OCI-LY7 (cell line): Measurements from ENCODE around the gene CREG2. TPM values are rescaled to one million over a fixed set of nuclear protein-coding genes. Genes with fewer than 3 reads are reported as not detected.

Experiments
- BruUV-seq: library from RNA; stranded (reverse); fragments of 400-500 nt; replicated peaks from 2 replicates; lab custom pipeline; 2021; lab: Mats Ljungman, UMichigan
- CTCF ChIA-PET: fragments of 300-600 bp; sonication (Branson Sonifier 250); formaldehyde crosslinking; loops from one replicate; lab custom pipeline; 2022; ENCODE audit warnings: antibody characterized with exemption; ENCODE audit not compliant: unreplicated experiment; lab: Charles Lee
- POLR2A ChIA-PET: fragments of 300-600 bp; sonication (Branson Sonifier 250); formaldehyde crosslinking; loops from one replicate; lab custom pipeline; 2022; ENCODE audit warnings: antibody characterized with exemption; lab: Charles Lee
- DNase-seq: peaks from one replicate; pipeline ENCODE4 v3.0.0-alpha.2; 2015; ENCODE audit warnings: low spot score
- H2AFZ ChIP-seq: fragments of 200-600 bp; sonication (generic), shearing (Covaris generic); 2 replicates; pipeline ENCODE4 v1.6.1; 2014; ENCODE audit warnings: mild to moderate bottlenecking, antibody characterized with exemption, low read length, moderate library complexity
- H3K27ac ChIP-seq: fragments of 200-600 bp; sonication (generic); 2 replicates; pipeline ENCODE4 v1.5.1; 2014; ENCODE audit warnings: mixed run types, low read depth, mild to moderate bottlenecking, moderate library complexity, low read length, inconsistent platforms; ENCODE audit not compliant: poor library complexity, severe bottlenecking
- H3K36me3 ChIP-seq: fragments of 200-600 bp; sonication (generic); 2 replicates; pipeline ENCODE4 v1.6.1; 2014; ENCODE audit warnings: mild to moderate bottlenecking, antibody characterized with exemption, low read length, moderate library complexity, mixed read lengths; ENCODE audit not compliant: insufficient read depth
- H3K4me1 ChIP-seq: fragments of 200-600 bp; sonication (generic); 2 replicates; pipeline ENCODE4 v1.5.1; 2014; ENCODE audit warnings: mild to moderate bottlenecking, low read length; ENCODE audit not compliant: insufficient read depth, poor library complexity, severe bottlenecking
- H3K4me2 ChIP-seq: fragments of 200-600 bp; sonication (generic); 2 replicates; pipeline ENCODE4 v1.6.1; 2014; ENCODE audit warnings: mild to moderate bottlenecking, low read length
- H3K4me3 ChIP-seq: fragments of 200-600 bp; sonication (generic); 2 replicates; pipeline ENCODE4 v1.5.1; 2014; ENCODE audit warnings: mild to moderate bottlenecking, low read depth, low read length; ENCODE audit not compliant: poor library complexity, severe bottlenecking
- H3K79me2 ChIP-seq: fragments of 200-600 bp; sonication (generic); 2 replicates; pipeline ENCODE4 v1.6.1; 2016; ENCODE audit warnings: low read depth, mild to moderate bottlenecking, low read length, moderate library complexity, mixed read lengths; ENCODE audit not compliant: insufficient read depth
- H3K9me2 ChIP-seq: fragments of 200-600 bp; sonication (generic); 2 replicates; pipeline ENCODE4 v1.6.1; 2016; ENCODE audit warnings: mild to moderate bottlenecking, low read length, mixed read lengths; ENCODE audit not compliant: insufficient read depth
- H3K9me3 ChIP-seq: fragments of 200-600 bp; sonication (generic); 2 replicates; pipeline ENCODE4 v1.6.1; 2014; ENCODE audit warnings: mild to moderate bottlenecking, mixed run types, low read length, mixed read lengths
- H4K20me1 ChIP-seq: fragments of 200-600 bp; sonication (generic); 2 replicates; pipeline ENCODE4 v1.6.1; 2014; ENCODE audit warnings: mild to moderate bottlenecking, antibody characterized with exemption, low read length, moderate library complexity, mixed read lengths; ENCODE audit not compliant: insufficient read depth
- EZH2phosphoT487 ChIP-seq: fragments of 200-600 bp; sonication (generic); IDR thresholded peaks from 2 replicates; pipeline ENCODE4 v1.6.1; 2018; ENCODE audit warnings: low read depth, borderline replicate concordance, mild to moderate bottlenecking, mixed run types, antibody characterized with exemption, low read length, moderate library complexity, mixed read lengths
- intact Hi-C: fragments of 100-400 bp; cut with micrococcal nuclease; formaldehyde crosslinking; loops from one replicate; pipeline ENCODE4 v1.10.0; 2022; ENCODE audit not compliant: unreplicated experiment
- total RNA-seq, 2 experiments: library from RNA; depleted of rRNA in 1 of 2; stranded (reverse); fragments of >200 nt in 1 of 2; shearing (Covaris generic) in 1 of 2; gene quantifications; 2 replicates each; pipeline ENCODE4 v1.2.3, GENCODE V29; 2014 to 2022
- TF ChIP-seq, protein P1 (sequence below): fragments of 200-600 bp; sonication (generic); conservative IDR thresholded peaks from 2 replicates; pipeline ENCODE4 v1.5.1; 2014; ENCODE audit warnings: mild to moderate bottlenecking, antibody characterized with exemption, low read length, moderate library complexity, mixed read lengths

The CREG2 gene
- total RNA-seq, 2 experiments from 2014 or later, result not detected

DNA sequence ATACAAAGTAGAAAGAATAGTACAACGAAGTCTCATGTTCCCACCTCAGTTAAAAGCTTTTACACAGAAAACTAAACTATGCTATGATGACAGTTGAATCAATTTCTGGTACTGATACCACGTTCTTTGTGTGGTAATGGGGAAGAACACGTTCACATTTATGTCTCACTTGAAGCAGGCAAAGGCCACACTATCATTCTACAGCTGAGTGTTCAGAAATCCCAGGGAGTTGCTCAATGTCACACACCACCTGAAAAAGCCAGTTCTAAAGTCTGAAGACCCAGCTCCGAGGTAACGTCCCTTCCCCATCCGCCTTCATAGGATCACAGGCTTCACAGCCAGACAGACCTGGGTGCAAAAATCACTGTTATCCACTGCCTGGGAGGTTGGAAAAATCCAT lies 87.7 kb downstream of the CREG2 start:
- Histone ChIP-seq H3K27ac (no peak overlapping the region), H3K36me3 (no peaks in the 10 kb centered on the region), H2AFZ (no peak overlapping the region), H3K4me2 (no peak overlapping the region), H4K20me1 (no peaks in the 10 kb centered on the region; the same call in 1 of the 2 replicates), H3K79me2 (no peaks in the 10 kb centered on the region; the same call in 1 of the 2 replicates), H3K9me2 (no peaks in the 10 kb centered on the region), H3K4me1 (no peaks in the 10 kb centered on the region), H3K4me3 (no peak overlapping the region), H3K9me3 (no peaks in the 10 kb centered on the region)
- TF ChIP-seq, protein P1, sequence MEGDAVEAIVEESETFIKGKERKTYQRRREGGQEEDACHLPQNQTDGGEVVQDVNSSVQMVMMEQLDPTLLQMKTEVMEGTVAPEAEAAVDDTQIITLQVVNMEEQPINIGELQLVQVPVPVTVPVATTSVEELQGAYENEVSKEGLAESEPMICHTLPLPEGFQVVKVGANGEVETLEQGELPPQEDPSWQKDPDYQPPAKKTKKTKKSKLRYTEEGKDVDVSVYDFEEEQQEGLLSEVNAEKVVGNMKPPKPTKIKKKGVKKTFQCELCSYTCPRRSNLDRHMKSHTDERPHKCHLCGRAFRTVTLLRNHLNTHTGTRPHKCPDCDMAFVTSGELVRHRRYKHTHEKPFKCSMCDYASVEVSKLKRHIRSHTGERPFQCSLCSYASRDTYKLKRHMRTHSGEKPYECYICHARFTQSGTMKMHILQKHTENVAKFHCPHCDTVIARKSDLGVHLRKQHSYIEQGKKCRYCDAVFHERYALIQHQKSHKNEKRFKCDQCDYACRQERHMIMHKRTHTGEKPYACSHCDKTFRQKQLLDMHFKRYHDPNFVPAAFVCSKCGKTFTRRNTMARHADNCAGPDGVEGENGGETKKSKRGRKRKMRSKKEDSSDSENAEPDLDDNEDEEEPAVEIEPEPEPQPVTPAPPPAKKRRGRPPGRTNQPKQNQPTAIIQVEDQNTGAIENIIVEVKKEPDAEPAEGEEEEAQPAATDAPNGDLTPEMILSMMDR, result no peak
- TF ChIP-seq EZH2phosphoT487, result no peak
- CTCF ChIA-PET, result interaction anchor here (1.2 kb wide), 1 partner anchor 18 kb away, joined by 3 read pairs; no protein-coding TSS in a partner anchor
- DNase-seq, result no peak
- intact Hi-C loops, result no loop called here
- no TSS peak for BruUV-seq
- POLR2A ChIA-PET, result interaction anchor here (0.6 to 1.2 kb wide), 5 partner anchors 12 to 400 kb away, joined by 3 to 10 read pairs (median 3); no protein-coding TSS in a partner anchor

DNA sequence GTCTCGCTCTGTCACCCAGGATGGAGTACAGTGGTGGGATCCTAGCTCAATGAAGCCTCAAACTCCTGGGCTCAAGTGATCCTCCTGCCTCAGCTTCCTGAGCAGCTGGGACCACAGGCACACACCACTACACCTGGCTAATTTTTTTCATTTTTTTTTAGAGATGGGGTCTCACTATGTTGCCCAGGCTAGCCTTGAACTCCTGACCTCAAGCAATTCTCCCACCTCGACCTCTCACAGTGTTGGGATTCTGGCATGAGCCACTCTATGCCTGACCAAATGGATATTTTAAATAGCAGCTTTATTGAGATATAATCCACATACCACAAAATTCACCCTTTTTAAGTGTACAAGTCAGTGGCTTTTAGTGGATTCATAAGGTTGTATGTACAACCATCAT lies 89.9 kb downstream of the CREG2 start:
- no TSS peak for BruUV-seq
- Histone ChIP-seq H4K20me1 (no peaks in the 10 kb centered on the region; the same call in 1 of the 2 replicates), H3K36me3 (0 out of 2 replicates have a peak, but pooled peaks cover 5% of the 10 kb centered on the region), H3K4me3 (no peak overlapping the region), H2AFZ (no peak overlapping the region), H3K9me3 (no peaks in the 10 kb centered on the region), H3K4me2 (no peak overlapping the region), H3K27ac (no peak overlapping the region), H3K4me1 (no peaks in the 10 kb centered on the region), H3K79me2 (no peaks in the 10 kb centered on the region; the same call in 1 of the 2 replicates), H3K9me2 (no peaks in the 10 kb centered on the region)
- ChIA-PET POLR2A (no interaction called here), CTCF (no interaction called here)
- no peak for TF ChIP-seq EZH2phosphoT487
- TF ChIP-seq, protein P1, result no peak
- DNase-seq, result no peak
- intact Hi-C loops, result no loop called here

DNA sequence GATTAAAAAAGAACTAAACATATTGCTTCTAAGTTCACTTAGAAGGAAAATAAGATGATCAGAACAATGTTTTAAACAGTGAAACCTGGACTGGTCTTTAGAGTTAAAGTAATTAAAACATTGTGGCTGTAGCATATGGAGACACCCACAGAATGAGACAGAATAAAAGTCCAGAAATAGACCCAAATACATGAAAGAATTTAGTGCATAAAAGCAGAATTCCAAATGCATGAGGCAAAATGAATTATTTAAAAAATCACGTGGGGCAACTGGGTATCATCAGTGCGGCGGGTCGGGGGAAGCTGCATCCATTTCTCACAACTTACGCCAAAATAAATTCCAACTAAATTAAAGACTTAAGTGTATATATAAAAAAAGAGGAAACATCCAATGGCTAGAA lies 90.9 kb downstream of the CREG2 start:
- H2AFZ ChIP-seq, result no peak overlapping the region
- ChIA-PET CTCF (no interaction called here), POLR2A (interaction anchor here (1.0 to 1.8 kb wide), 2 partner anchors 13 to 21 kb away, joined by 5 read pairs; no protein-coding TSS in a partner anchor)
- no peaks in the 10 kb centered on the region; the same call in 1 of the 2 replicates for H3K79me2 ChIP-seq
- intact Hi-C loops, result no loop called here
- no peaks in the 10 kb centered on the region for H3K9me3 ChIP-seq
- no peak for DNase-seq
- H3K4me2 ChIP-seq, result no peak overlapping the region
- TF ChIP-seq, protein P1, result no peak
- TF ChIP-seq EZH2phosphoT487, result no peak
- H3K27ac ChIP-seq, result no peak overlapping the region
- H3K4me3 ChIP-seq, result no peak overlapping the region
- no peaks in the 10 kb centered on the region; the same call in 1 of the 2 replicates for H4K20me1 ChIP-seq
- H3K9me2 ChIP-seq, result no peaks in the 10 kb centered on the region
- H3K4me1 ChIP-seq, result no peaks in the 10 kb centered on the region
- peaks cover 5% of the 10 kb centered on the region; the same call in 1 of the 2 replicates for H3K36me3 ChIP-seq
- BruUV-seq, result no TSS peak
